IMR-90 (cell line): Measurements from ENCODE around the gene RAB15. TPM values are rescaled to one million over a fixed set of nuclear protein-coding genes. Genes with fewer than 3 reads are reported as not detected.

Source experiments
- ATAC-seq: fragments of 200-7000 bp; cut with Tn5 transposase; 2 replicates; pipeline ENCODE4 v1.9.1; 2020; ENCODE audit warnings: low read depth, mild to moderate bottlenecking, moderate library complexity
- BruUV-seq: library from RNA; stranded (reverse); fragments of 400-500 nt; replicated peaks from 2 replicates; lab custom pipeline; 2021; lab: Mats Ljungman, UMichigan
- CTCF ChIA-PET: fragments of 300-600 bp; formaldehyde crosslinking; extraction: SDS; loops from one replicate; lab custom pipeline; 2021; ENCODE audit warnings: antibody characterized with exemption; lab: Yijun Ruan, JAX
- POLR2A ChIA-PET: fragments of 300-600 bp; sonication (Branson Sonifier 250); formaldehyde crosslinking; loops from one replicate; lab custom pipeline; 2022; ENCODE audit warnings: antibody characterized with exemption; ENCODE audit not compliant: unreplicated experiment; lab: Charles Lee
- DNase-seq: peaks from one replicate; pipeline ENCODE4 v3.0.0; 2013
- H2AFZ ChIP-seq: replicated peaks from 2 replicates; pipeline ENCODE3; 2013; ENCODE audit warnings: low read length, mild to moderate bottlenecking; ENCODE audit not compliant: poor library complexity
- H2AK5ac ChIP-seq: 2 replicates; pipeline ENCODE4 v1.6.1; 2013; ENCODE audit warnings: low read depth, low read length, inconsistent platforms
- H2AK9ac ChIP-seq: replicated peaks from 2 replicates; pipeline ENCODE3; 2013; ENCODE audit warnings: mild to moderate bottlenecking, low read depth, low read length, moderate library complexity; ENCODE audit not compliant: poor library complexity
- H2BK120ac ChIP-seq: 2 replicates; pipeline ENCODE4 v1.6.1; 2013; ENCODE audit warnings: low read depth, low read length, inconsistent platforms
- H2BK15ac ChIP-seq: 3 replicates; pipeline ENCODE4 v1.6.1; 2013; ENCODE audit warnings: low read depth, low read length, inconsistent platforms
- H2BK20ac ChIP-seq: 2 replicates; pipeline ENCODE4 v1.6.1; 2013; ENCODE audit warnings: low read depth, mild to moderate bottlenecking, inconsistent platforms, low read length, moderate library complexity
- H2BK5ac ChIP-seq: 2 replicates; pipeline ENCODE4 v1.6.1; 2013; ENCODE audit warnings: mild to moderate bottlenecking, low read depth, low read length, inconsistent platforms; ENCODE audit not compliant: poor library complexity, severe bottlenecking
- H3K14ac ChIP-seq: replicated peaks from 2 replicates; pipeline ENCODE4 v1.6.1; 2013; ENCODE audit warnings: low read depth, low read length, inconsistent platforms
- H3K18ac ChIP-seq: 2 replicates; pipeline ENCODE4 v1.6.1; 2013; ENCODE audit warnings: low read depth, low read length, control low read depth
- H3K23ac ChIP-seq: 2 replicates; pipeline ENCODE4 v1.6.1; 2013; ENCODE audit warnings: low read depth, low read length, inconsistent platforms
- H3K27ac ChIP-seq: 2 replicates; pipeline ENCODE4 v1.5.1; 2013; ENCODE audit warnings: mild to moderate bottlenecking, control low read depth, low read length; ENCODE audit not compliant: insufficient read depth
- H3K27me3 ChIP-seq: 2 replicates; pipeline ENCODE4 v1.6.1; 2013; ENCODE audit warnings: low read length; ENCODE audit not compliant: control insufficient read depth, insufficient read depth
- H3K36me3 ChIP-seq: 2 replicates; pipeline ENCODE4 v1.6.1; 2013; ENCODE audit warnings: low read length, mixed read lengths; ENCODE audit not compliant: control insufficient read depth, insufficient read depth
- H3K4ac ChIP-seq: 2 replicates; pipeline ENCODE4 v1.6.1; 2013; ENCODE audit warnings: low read depth, low read length, inconsistent platforms
- H3K4me1 ChIP-seq: 2 replicates; pipeline ENCODE4 v1.6.1; 2013; ENCODE audit warnings: low read length, mixed read lengths; ENCODE audit not compliant: control insufficient read depth, insufficient read depth
- H3K4me2 ChIP-seq: 2 replicates; pipeline ENCODE4 v1.6.1; 2013; ENCODE audit warnings: low read depth, mild to moderate bottlenecking, control low read depth, low read length, moderate library complexity
- H3K4me3 ChIP-seq: 2 replicates; pipeline ENCODE4 v1.5.1; 2013; ENCODE audit warnings: low read depth, mild to moderate bottlenecking, control low read depth, low read length, moderate library complexity; ENCODE audit not compliant: insufficient read depth
- H3K56ac ChIP-seq: 2 replicates; pipeline ENCODE4 v1.6.1; 2013; ENCODE audit warnings: low read length, inconsistent platforms; ENCODE audit not compliant: insufficient read depth; ENCODE audit errors: extremely low read depth
- H3K79me1 ChIP-seq, 2 experiments: 2 replicates each; pipeline ENCODE4 v1.6.1; 2013; ENCODE audit warnings: low read length in 2 of 2, inconsistent platforms in 1 of 2, low read depth in 1 of 2
- H3K9ac ChIP-seq: 2 replicates; pipeline ENCODE4 v1.6.1; 2013; ENCODE audit warnings: low read depth, low read length, control low read depth
- H3K9me1 ChIP-seq: 2 replicates; pipeline ENCODE4 v1.6.1; 2013; ENCODE audit warnings: low read length, inconsistent platforms; ENCODE audit not compliant: insufficient read depth
- H3K9me3 ChIP-seq: 2 replicates; pipeline ENCODE4 v1.6.1; 2013; ENCODE audit warnings: low read length; ENCODE audit not compliant: control insufficient read depth, insufficient read depth
- H4K20me1 ChIP-seq: 2 replicates; pipeline ENCODE4 v1.6.1; 2013; ENCODE audit warnings: low read length, inconsistent platforms; ENCODE audit not compliant: insufficient read depth
- H4K5ac ChIP-seq: 2 replicates; pipeline ENCODE4 v1.6.1; 2013; ENCODE audit warnings: mild to moderate bottlenecking, low read depth, low read length, control low read depth
- H4K8ac ChIP-seq, 2 experiments: 2 replicates each; pipeline ENCODE4 v1.6.1; 2013; ENCODE audit warnings: low read depth in 2 of 2, low read length in 2 of 2, control low read depth in 1 of 2, inconsistent platforms in 1 of 2
- H4K91ac ChIP-seq: 2 replicates; pipeline ENCODE4 v1.6.1; 2013; ENCODE audit warnings: low read depth, low read length, inconsistent platforms; ENCODE audit not compliant: insufficient read depth
- NFE2L2 ChIP-seq: fragments of 150-350 bp; IDR thresholded peaks from 2 replicates; pipeline ENCODE4 v1.6.1; 2016; ENCODE audit warnings: low read depth, mild to moderate bottlenecking, low read length
- SMC3 ChIP-seq: fragments of 150-350 bp; IDR thresholded peaks from 2 replicates; pipeline ENCODE4 v1.6.1; 2016; ENCODE audit warnings: low read depth, mild to moderate bottlenecking, antibody characterized with exemption, low read length, moderate library complexity
- USF2 ChIP-seq: fragments of 150-350 bp; IDR thresholded peaks from 2 replicates; pipeline ENCODE4 v1.6.1; 2017; ENCODE audit warnings: mild to moderate bottlenecking, antibody characterized with exemption, low read length, low read depth
- WGBS, 2 experiments: methylation state at CpG; one replicate each; pipeline versions ENCODE4 v1.1.5 to v1.1.7; 2013; ENCODE audit warnings: missing lambda C conversion rate in 2 of 2; ENCODE audit not compliant: insufficient read length in 1 of 2; ENCODE audit errors: extremely low coverage in 2 of 2; 5-methylcytosine and 5-hydroxymethylcytosine counted together
- dilution Hi-C: fragments of 300-500 bp; cut with HindIII; formaldehyde crosslinking; loops from one replicate; pipeline ENCODE4 v1.14.3; 2018; ENCODE audit warnings: low sequenced_read_pairs; ENCODE audit not compliant: unreplicated experiment
- in situ Hi-C: fragments of 300-500 bp; cut with MboI; formaldehyde crosslinking; loops from 3 replicates; pipeline ENCODE4 v1.14.3; 2019; ENCODE audit warnings: low sequenced_read_pairs, inconsistent platforms, mixed read lengths
- intact Hi-C: fragments of 100-400 bp; cut with micrococcal nuclease; formaldehyde crosslinking; loops from 2 replicates; pipeline ENCODE4 v1.10.0; 2022
- polyA plus RNA-seq, 3 experiments: library from polyadenylated mRNA; depleted of rRNA; stranded (reverse); fragments of >200 nt; gene quantifications; 2 replicates each; pipeline ENCODE4 v1.2.3, GENCODE V29; 2012; ENCODE audit warnings: low replicate concordance in 1 of 3
- total RNA-seq: library from RNA; depleted of rRNA; stranded (reverse); fragments of >200 nt; gene quantifications from 2 replicates; pipeline ENCODE4 v1.2.3, GENCODE V29; 2012

Gene RAB15
- total and polyA plus RNA-seq, 2 of the 4 experiments (the other 2 are of a cell fraction), result 3.4 to 7.8 TPM

- no peak overlapping the region for H3K23ac ChIP-seq
- H4K8ac ChIP-seq, result no peak overlapping the region
- no peak overlapping the region for H2AK5ac ChIP-seq
- H3K9me3 ChIP-seq, result no peaks in the 10 kb centered on the region
- no peaks in the 10 kb centered on the region for H3K4me1 ChIP-seq
- H3K56ac ChIP-seq, result no peak overlapping the region
- no TSS peak for BruUV-seq
- no peak overlapping the region for H3K14ac ChIP-seq
- H4K91ac ChIP-seq, result no peak overlapping the region
- H3K27ac ChIP-seq, result no peak overlapping the region
- no peak overlapping the region for H2AK9ac ChIP-seq
- no peak for TF ChIP-seq USF2
- no peak for TF ChIP-seq NFE2L2
- no peak for TF ChIP-seq SMC3
- in situ Hi-C loops (no loop called here), dilution Hi-C loops (no loop called here), intact Hi-C loops (no loop called here)
- no peak overlapping the region for H2BK5ac ChIP-seq
- H3K4ac ChIP-seq, result no peak overlapping the region
- H3K4me2 ChIP-seq, result no peak overlapping the region
- H3K36me3 ChIP-seq, result peaks cover 8% of the 10 kb centered on the region
- no peak overlapping the region for H2BK20ac ChIP-seq
- CTCF ChIA-PET, result no interaction called here
- 97% methylated on average over 6 of the region's 17 CpGs; no CpG with 5 or more reads in 1 of the 2 experiments for WGBS, 2 experiments
- ATAC-seq (no peak), DNase-seq (no peak)
- POLR2A ChIA-PET, result no interaction called here
- H3K79me1 ChIP-seq, result peaks cover 0 to 3% of the 10 kb centered on the region in 2 experiments; a peak in 1 of 4 replicates
- no peak overlapping the region for H2AFZ ChIP-seq
- H3K9me1 ChIP-seq, result peaks cover 4% of the 10 kb centered on the region; the same call in 1 of the 2 replicates
- H3K18ac ChIP-seq, result no peak overlapping the region
- no peak overlapping the region for H2BK15ac ChIP-seq
- no peak overlapping the region for H3K4me3 ChIP-seq
- H3K27me3 ChIP-seq, result no peaks in the 10 kb centered on the region
- no peak overlapping the region for H2BK120ac ChIP-seq
- H3K9ac ChIP-seq, result no peak overlapping the region
- no peaks in the 10 kb centered on the region; the same call in 1 of the 2 replicates for H4K20me1 ChIP-seq
- no peak overlapping the region for H4K5ac ChIP-seq
These were observed 32.9 kb downstream of the RAB15 start for GRCh38 chr14:64938972-64939816.
